Lower lobe of right lung (tissue), 2 donors: ENCODE measurements around the gene VIPAS39. TPM values are rescaled to one million over a fixed set of nuclear protein-coding genes. Genes with fewer than 3 reads are reported as not detected.
A peak's percentile ranks its signal among the peaks of the same experiment; 100 is the strongest.

Source experiments
- ATAC-seq, 2 donors: fragments of 200-7000 bp; cut with Tn5 transposase; one replicate each; pipeline ENCODE4 v1.9.1; 2020 to 2022; ENCODE audit warnings: mild to moderate bottlenecking in 2 of 2, moderate library complexity in 2 of 2
- DNase-seq: peaks from one replicate; pipeline ENCODE4 v3.0.0-alpha.2; 2020
- H3K27ac ChIP-seq: fragments of 200-600 bp; one replicate; pipeline ENCODE4 v1.8.0; 2022
- H3K27me3 ChIP-seq: fragments of 200-600 bp; one replicate; pipeline ENCODE4 v1.8.0; 2022; ENCODE audit warnings: low read depth
- H3K36me3 ChIP-seq: fragments of 200-600 bp; one replicate; pipeline ENCODE4 v1.8.0; 2022; ENCODE audit warnings: mild to moderate bottlenecking
- H3K4me1 ChIP-seq: fragments of 200-600 bp; one replicate; pipeline ENCODE4 v1.8.0; 2022
- H3K4me3 ChIP-seq: fragments of 200-600 bp; one replicate; pipeline ENCODE4 v1.8.0; 2022; ENCODE audit warnings: mild to moderate bottlenecking
- H3K9me3 ChIP-seq: fragments of 200-600 bp; one replicate; pipeline ENCODE4 v1.8.0; 2022
- CTCF ChIP-seq: fragments of 200-600 bp; IDR thresholded peaks from one replicate; pipeline ENCODE4 v1.8.0; 2022; ENCODE audit warnings: antibody characterized with exemption, mild to moderate bottlenecking
- intact Hi-C: fragments of 100-400 bp; cut with DNase I; formaldehyde crosslinking; loops from one replicate; pipeline ENCODE4 v1.11.0; 2022
- total RNA-seq: library from RNA; stranded (reverse); fragmentation: NEBNext Ultra II Directional; extraction: Animal tissue kit (Norgen Biotek cat#: 25700); gene quantifications from one replicate; pipeline ENCODE4 v1.2.1, GENCODE V29; 2021
- donor health status: DM: no; HTN: yes; CAD: no; lungs with severe emphysema.

The VIPAS39 gene
- total RNA-seq, 1 donor from 2014 or later: 18.4 TPM

DNA sequence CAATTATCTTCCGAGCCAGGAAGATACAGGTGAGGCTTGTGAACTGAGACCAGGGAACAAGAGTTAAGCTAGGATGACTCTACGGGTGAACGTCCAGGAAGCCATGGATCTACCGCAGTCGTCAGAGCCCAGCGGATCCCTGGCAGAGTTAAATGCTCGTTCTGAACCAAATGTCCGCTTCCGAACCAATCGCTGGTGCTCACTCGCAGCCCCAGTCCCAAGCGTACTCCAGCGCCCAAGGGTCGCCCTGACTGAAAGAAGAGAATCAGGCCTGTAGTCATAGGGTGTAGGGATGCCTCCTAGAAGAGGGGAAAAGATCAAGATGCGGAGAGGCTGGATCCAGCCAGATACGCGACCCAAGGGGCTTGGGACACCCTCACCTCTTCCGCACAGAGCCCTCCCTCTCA, 283 bp downstream of the VIPAS39 start:
- intact Hi-C loops: no loop called here
- peak overlapping the region; percentile 92 for H3K4me3 ChIP-seq
- no peak for TF ChIP-seq CTCF
- H3K27ac ChIP-seq: peak overlapping the region; percentile 91
- H3K36me3 ChIP-seq: peaks cover 43% of the 10 kb centered on the region
- H3K27me3 ChIP-seq: no peaks in the 10 kb centered on the region
- ATAC-seq: no peak
- no peaks in the 10 kb centered on the region for H3K9me3 ChIP-seq
- no peak for DNase-seq
- H3K4me1 ChIP-seq: peaks cover 27% of the 10 kb centered on the region

DNA sequence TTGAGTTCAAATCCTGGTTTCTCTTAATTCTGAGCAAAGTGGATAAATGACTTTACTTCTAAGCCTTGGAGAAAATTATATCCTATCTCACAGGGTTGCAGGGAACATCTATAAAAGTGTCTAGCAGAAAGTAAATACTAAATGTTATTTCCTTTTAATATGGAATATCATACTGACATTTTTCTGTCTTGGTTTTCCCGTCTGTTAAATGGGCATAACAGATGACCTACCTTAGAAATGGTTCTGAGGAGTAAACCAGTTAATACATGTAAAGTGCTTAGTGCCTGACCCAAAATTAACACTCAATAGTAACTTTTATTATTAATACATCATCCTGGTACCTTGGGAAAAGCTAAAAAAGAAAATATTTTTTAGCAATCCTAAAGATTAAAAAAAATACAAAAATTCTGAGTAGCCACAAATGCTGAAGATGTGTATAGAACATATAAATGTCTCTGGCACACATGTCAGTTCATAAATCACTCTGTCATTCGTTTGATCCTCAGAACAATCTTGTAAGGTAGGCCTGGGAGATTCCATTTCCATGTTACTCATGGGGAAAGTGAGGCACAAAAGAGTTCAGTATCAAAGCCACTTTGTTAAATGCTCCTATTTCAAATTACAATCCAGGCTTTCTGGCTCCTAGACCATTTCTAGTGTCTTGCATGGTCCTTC, 1.3 kb downstream of the VIPAS39 start:
- intact Hi-C loops: no loop called here
- peaks cover 27% of the 10 kb centered on the region for H3K4me1 ChIP-seq
- no peak for DNase-seq
- no peaks in the 10 kb centered on the region for H3K27me3 ChIP-seq
- ATAC-seq: no peak
- H3K9me3 ChIP-seq: no peaks in the 10 kb centered on the region
- no peak overlapping the region for H3K27ac ChIP-seq
- TF ChIP-seq CTCF: no peak
- H3K36me3 ChIP-seq: peaks cover 43% of the 10 kb centered on the region
- H3K4me3 ChIP-seq: peak overlapping the region; percentile 92

GRCh38 chr14:77442196-77442595, 15.2 kb downstream of the VIPAS39 start:
- ATAC-seq (no peak), DNase-seq (no peak)
- Histone ChIP-seq H3K4me1 (no peaks in the 10 kb centered on the region), H3K4me3 (no peak overlapping the region), H3K27ac (no peak overlapping the region), H3K36me3 (peaks cover 89% of the 10 kb centered on the region), H3K9me3 (no peaks in the 10 kb centered on the region), H3K27me3 (no peaks in the 10 kb centered on the region)
- no peak for TF ChIP-seq CTCF
- intact Hi-C loops: no loop called here

GRCh38 chr14:77439861-77440260, 17.5 kb downstream of the VIPAS39 start:
- TF ChIP-seq CTCF: no peak
- H3K4me3 ChIP-seq: no peak overlapping the region
- no peak overlapping the region for H3K27ac ChIP-seq
- no peaks in the 10 kb centered on the region for H3K27me3 ChIP-seq
- peaks cover 89% of the 10 kb centered on the region for H3K36me3 ChIP-seq
- ATAC-seq (no peak), DNase-seq (no peak)
- H3K9me3 ChIP-seq: no peaks in the 10 kb centered on the region
- no peaks in the 10 kb centered on the region for H3K4me1 ChIP-seq
- intact Hi-C loops: no loop called here

GRCh38 chr14:77438596-77438995, 18.8 kb downstream of the VIPAS39 start:
- no peak for DNase-seq
- ATAC-seq: no peak
- H3K27ac ChIP-seq: no peak overlapping the region
- H3K36me3 ChIP-seq: peaks cover 89% of the 10 kb centered on the region
- no peak overlapping the region for H3K4me3 ChIP-seq
- no peaks in the 10 kb centered on the region for H3K27me3 ChIP-seq
- intact Hi-C loops: no loop called here
- H3K9me3 ChIP-seq: no peaks in the 10 kb centered on the region
- no peak for TF ChIP-seq CTCF
- H3K4me1 ChIP-seq: no peaks in the 10 kb centered on the region
